Muscle of arm (tissue), 12 donors: ENCODE data around the gene NNMT. TPM values are rescaled to one million over a fixed set of nuclear protein-coding genes. Genes with fewer than 3 reads are reported as not detected.
A peak's percentile ranks its signal among the peaks of the same experiment; 100 is the strongest.

Experiments
- DNase-seq: peaks from one replicate; pipeline ENCODE4 v3.0.0-alpha.2; 2013
- polyA plus RNA-seq, 12 donors: library from polyadenylated mRNA; unstranded; fragments of 120-200 nt; gene quantifications; one replicate each; pipeline ENCODE4 v1.2.1, GENCODE V29; 2013; ENCODE audit not compliant: insufficient read length in 12 of 12

NNMT gene
- polyA plus RNA-seq, 12 donors: 16.8 to 96.1 (median 45.8) TPM; not detected in 1

DNA sequence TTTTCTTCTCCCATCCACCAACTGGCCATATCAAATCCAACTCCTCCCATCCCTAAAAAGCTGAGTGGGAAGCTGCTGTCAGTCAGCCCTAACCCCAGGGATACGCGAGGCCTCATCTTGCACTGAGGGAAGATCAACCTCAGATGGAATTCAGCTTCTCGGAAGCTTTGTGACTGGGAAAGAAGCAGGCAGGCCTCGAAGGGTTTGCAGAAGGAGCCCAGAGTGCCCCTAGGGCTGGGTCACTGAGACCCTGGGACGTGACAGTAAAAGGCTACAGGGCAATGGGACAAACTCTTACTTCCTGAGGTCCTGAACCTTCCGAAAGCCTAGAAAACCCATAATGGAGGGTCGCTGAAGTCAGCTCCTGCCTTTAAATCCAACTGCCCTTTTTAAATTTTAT lies 34.4 kb upstream of the NNMT start:
- no peak for DNase-seq

GRCh38 chr11:114262681-114263512 lies 33.3 kb upstream of the NNMT start:
- peak; percentile 53 for DNase-seq

DNA sequence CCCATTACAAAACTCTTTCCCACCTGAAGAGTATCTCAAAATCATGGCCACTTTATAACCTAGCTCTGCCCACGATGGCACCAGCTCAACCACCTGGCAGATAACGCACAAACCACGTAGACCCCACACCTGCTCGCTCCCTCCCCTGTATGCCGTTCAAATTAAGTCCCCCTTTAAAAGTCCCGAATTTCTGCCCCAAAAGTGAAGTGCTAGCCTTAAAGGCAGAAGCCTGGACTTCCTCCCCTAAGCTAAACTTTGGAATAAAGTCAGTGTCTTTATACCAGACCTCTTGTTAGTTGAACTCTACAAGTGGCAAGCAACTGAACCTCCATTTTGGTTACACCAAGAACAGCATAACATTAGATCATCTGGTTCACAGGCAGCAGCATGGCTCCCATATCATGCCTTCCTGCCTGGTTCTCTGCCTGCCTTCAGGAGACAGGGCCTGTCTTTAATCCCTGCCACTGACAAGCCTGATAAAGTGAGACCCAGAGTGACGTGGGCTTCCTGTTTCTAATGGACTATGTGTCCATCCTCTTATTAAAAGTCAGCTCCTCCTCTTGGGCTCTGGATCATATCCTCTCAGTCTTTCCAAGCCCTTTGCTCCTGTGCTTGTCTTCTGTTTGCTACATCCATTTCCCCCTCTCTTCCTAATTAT lies 32.6 kb upstream of the NNMT start:
- DNase-seq: no peak

DNA sequence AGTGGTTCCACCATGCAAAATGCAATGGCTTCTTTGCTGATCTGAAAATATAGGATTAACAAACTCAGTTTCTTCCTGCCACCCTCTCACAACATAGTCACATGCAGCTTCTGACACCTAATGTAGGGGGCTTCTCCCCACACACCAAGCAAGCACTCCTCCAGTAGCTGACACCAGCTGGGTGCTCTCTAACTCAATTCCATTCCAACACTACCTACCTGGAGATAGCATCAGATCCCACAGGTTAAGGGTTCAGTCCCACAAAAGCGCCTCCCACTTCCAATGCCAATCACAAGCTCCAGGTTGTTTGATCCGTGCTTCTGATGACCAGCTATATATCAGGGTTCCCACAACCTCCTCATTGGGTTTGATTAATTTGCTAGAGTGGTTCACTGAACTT lies 31.8 kb upstream of the NNMT start:
- no peak for DNase-seq

GRCh38 chr11:114265122-114265878 lies 30.9 kb upstream of the NNMT start:
- DNase-seq: no peak

DNA sequence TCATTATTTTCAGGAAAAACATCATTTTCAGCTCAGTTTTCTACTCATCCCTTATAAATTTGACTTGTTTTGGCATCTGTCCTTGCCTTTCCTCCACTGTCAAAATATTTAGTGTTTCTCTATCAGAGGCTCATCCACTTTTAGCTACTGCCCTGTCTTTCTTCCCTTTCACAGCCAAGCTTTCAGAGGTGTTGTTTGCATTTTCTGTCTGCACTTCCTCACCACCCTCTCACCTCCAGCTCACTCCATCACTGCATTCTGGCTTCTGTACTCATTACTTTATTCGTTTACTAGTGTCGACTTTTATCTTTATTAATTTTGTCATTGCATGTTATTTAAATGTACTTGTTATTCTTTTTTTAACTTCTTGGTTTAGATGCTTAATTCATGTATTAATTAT lies 26.7 kb upstream of the NNMT start:
- DNase-seq: no peak

DNA sequence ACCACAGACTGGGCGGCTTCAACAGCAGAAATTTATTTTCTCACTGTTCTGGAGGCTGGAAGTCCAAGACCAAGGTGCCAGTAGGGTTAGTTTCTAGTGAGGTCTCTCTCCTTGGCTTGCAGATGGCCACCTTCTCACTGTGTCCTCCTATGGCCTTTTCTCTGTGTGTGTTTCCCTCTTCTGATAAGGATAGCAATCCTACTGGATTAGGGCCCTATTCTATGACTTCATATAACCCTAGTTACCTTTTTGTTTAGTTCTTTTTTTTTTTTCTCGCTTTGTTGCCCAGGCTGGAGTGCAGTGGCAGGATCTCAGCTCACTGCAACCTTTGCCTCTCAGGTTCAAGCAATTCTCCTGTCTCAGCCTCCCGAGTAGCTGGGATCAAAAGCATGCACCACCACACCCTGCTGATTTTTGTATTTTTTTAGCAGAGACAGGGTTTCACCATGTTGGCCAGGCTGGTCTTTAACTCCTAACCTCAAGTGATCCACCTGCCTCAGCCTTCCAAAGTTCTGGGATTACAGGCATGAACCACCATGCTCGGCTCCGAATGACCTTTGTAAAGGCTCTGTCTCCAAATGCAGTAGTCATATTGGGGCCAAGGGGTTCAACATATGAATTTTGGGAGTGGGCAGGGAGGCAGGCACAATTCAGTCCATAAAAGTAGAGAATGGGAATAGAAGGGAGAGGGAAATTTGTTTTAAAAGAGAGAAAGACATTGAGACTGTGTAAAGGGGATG lies 25.5 kb upstream of the NNMT start:
- no peak for DNase-seq

DNA sequence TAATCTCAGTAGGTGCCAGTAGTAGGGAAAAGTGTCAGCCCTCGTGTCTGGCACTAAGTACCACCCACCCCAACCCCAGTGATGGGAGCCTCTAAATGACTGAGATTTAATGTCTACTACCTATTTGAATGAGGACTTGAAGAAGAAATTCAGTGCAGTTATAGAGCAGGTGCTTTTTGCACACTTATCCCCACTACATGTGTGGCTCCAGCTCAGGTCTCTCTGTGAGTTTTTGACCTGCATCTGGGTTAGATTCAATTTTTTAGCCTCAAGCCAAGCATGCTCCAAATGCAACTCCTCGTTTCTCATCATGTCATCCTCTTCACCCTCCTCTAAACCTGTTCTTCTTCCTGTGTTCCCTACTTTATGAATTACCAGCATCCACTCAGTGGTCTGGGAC lies 24.9 kb upstream of the NNMT start:
- DNase-seq: no peak

DNA sequence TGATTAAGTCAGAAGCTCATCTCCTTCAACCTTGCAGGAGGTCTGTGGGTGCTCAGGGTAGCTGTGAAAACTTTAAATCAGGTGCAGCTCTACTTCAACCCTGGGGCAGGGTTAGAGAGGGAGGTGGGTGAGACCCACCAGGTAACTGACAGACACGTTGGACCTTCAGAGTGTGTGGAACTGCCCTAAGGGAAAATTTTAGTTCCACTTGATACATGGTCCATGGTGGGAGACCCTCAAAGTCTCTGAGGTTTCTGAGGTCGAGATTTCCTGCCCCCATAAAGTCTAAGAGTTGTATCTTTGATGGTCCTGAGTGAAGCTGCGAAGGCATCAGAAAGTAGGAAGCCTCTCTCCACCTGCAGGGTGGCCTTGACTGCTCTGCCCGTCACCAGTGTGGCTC lies 23.9 kb upstream of the NNMT start:
- DNase-seq: no peak

DNA sequence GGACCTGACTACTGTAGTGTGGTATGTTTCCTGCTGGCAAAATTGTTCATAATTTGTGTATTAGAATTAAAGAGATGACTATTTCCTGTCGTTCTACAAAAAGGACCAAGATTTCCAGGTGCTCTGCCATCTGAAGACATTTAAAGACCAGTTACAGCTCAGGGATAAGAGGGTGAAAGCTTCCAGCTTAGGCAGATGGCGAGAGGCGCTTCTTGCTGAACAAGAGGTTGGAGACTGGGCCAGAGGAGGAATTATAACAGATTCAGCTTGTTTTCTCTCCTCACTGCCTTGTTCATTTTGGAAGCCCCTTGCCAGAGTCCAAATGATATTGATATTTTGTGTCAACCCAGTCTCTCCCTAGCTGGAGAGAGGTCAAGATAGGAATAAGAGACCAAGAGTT lies 23.1 kb upstream of the NNMT start:
- no peak for DNase-seq

- DNase-seq: no peak
Observed at GRCh38 chr11:114273890-114274635, 22.1 kb upstream of the NNMT start.

DNA sequence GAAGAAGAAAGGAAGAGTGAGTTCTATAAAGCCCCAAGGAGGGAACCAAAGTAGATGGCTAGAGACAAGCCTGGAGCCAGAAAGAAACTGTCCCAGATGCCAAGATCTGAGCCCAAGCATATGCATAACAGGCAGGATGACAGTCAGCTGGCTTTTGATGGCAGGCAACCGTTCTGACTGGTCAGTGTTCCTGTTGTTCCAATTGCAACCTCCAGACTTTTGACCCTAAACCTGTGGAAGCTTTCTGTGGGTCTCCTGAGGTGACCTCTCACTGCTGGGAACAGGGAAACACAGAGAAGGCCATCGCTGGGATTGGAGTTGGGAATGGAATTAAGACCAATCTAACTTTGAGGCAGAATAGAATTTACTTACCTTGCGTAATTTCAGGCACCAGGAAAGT lies 21.6 kb upstream of the NNMT start:
- DNase-seq: no peak

DNA sequence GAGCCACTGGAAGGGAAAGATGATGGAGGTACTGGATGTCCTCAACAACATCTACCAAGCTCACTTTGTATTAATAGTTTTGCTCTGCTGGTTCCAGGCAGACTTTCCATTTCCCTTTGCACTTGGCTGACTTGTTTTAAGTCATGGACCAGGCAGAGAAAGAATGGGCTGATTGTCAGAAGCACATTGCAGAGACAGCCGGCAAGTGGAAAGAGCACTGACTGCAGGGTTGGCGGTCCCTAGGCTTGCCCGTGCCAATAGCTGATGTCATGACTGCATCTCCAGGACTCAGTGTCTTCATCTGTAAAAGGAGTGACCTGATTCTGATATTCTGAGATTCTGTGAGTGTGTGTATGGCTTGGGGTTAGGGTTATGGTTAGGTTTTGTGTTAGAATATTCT lies 20.9 kb upstream of the NNMT start:
- DNase-seq: no peak

DNA sequence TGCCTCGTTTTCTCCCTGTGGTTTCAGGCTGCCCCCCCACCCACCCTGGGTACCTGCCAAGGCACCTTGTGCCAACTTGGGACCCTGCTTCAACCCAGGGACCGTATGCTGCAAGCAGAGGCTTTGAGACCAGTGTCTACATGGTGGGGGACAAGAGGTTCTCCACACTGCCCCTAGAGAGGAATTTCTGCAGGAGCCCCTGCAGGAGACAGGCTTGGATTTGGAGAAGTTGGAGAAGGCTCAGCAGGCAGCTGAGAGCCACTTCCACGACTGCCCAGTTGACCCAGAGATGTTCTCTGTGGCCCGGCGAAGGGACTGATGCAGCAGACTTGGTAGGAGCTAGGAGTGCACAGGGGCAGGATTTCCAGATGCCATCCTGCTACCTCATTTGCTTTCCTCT lies 20.1 kb upstream of the NNMT start:
- DNase-seq: no peak

GRCh38 chr11:114277637-114278341 lies 18.4 kb upstream of the NNMT start:
- no peak for DNase-seq

DNA sequence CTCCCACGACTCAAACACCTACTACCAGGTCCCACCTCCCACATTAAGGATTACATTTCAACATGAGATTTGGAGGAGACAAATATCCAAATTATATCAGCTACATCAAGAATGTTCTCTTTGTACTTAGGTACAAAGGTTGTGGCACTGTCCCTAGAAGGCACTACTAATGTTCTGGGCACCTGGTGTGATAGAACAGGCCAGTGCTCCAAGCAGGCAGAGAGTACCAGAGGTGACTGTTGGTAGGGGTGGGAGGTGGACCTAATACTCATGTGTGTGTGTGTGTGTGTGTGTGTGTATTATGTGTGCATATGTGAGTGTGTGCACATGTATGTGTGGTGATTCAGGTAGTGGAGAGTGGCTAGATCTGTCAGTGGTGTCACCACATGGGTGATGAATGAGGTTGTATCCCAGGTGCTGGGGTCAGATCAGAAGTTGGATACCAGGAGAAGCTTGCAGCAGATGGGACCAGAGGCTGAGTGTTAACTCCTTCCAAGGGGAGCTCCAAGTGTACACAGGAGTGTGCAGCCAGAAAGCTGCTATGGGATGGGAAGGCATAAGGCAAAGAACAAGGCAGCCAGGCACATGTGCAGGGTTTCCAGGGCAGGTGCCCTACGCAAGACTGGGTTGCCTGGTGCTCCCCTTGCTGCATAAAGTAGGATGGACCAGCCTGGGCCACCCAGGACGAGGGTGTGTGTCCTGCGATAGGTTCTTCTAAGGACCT lies 17.7 kb upstream of the NNMT start:
- DNase-seq: no peak

DNA sequence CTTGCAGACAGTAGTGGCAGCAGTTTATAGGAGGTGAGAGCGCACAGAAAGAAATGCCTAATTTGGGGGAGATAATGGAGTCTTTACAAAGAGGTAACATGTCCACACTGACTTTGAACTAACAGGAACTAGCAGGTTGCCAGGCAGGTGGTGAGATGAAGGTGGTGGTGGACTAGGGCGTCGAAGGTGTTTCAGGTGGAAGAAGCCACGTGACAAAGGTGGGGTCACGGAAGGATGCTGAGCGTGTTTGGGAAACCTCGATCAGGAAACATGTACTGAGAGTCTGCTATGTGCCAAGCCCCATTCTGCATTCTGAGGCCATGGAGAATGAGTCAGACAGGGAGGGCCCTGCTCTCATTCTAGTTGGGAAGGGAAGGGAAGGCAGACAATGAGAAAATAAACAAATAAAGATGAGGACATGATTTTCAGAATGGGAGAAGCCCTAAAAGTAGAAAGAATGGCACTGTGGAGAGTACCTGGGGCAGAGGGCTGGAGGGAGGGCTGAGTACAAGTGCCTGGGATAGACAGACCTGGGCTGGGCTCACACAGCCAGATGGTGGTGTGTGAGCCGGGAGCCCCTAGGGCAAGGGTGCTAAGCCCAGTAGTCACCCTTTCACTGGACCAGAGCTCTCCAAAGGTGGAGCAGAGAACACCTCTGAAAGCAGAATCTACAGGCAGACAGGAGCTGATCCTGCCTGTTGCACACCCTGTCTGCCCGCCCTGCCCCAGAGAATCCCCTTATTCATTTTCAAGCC lies 16.2 kb upstream of the NNMT start:
- no peak for DNase-seq

DNA sequence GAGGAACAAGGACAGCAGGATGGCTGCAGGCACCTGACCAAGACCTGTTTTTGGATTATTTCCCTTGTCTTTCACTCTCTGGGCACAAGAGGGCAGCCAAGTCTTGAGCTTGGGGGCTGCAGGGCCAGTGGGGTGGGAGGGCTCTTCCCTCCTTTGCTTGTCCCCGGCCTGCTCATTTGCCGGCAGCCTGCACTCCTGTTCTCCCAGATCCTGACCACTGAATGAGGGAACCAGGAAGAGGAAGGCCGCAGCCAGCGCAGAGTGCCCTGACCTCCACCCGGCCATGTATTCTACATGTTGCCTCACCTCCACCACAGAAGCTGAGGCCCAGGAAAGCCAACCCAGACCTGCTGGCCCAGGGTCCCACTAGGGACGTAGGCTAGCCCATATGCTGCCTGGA lies 15.5 kb upstream of the NNMT start:
- no peak for DNase-seq

DNA sequence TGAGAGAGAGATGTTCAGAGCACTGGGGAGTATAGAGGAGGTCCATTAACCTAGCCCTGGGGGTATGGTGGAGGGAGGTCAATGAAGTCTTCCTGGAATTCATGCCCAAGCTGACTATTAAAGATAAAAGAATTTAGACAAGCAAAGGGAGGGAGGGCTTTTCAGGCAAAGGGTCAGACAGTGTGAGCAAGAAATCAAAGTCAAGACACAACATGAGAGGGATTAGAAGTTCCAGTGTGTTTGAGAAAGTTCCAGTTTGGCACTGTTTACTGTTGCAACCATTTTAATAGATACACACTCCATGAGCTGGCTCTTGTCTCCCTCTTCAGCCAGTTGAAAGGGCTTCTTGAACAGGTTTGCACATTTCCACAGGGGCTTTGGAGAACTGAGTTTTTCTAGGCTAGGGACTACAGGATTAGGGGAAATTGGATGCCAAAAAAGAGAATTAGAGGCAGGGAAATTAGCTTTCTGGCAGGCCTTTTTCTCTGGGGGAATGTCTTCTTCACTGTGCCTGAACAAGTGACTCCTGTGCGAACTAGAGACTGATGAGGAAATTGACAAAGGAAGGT lies 14.7 kb upstream of the NNMT start:
- no peak for DNase-seq
